Stimulated activated CD4-positive, alpha-beta T cell treated with anti-CD3 and anti-CD28 coated beads, Interleukin-4, amount 100 ng/mL, for 24 hours (primary cell): ENCODE data around the gene SURF2.
"Not testable (repeated sequence)": the region's sequence is repeated elsewhere in the genome, so short reads cannot be mapped to it uniquely, and the experiment has no call there.

Experiments used
- DNase-seq: peaks from one replicate; pipeline ENCODE4 v3.0.0-alpha.2; 2020

Gene SURF2

GRCh38 chr9:133379153-133380086 is 23.1 kb downstream of the SURF2 start:
- no peak for DNase-seq

- no peak for DNase-seq
Observed at GRCh38 chr9:133380734-133381133, 24.4 kb downstream of the SURF2 start.

- DNase-seq: no peak
Observed at GRCh38 chr9:133382507-133383141, 26.3 kb downstream of the SURF2 start.

GRCh38 chr9:133383438-133383837 is 27.1 kb downstream of the SURF2 start:
- DNase-seq: no peak

- DNase-seq: no peak
Observed at GRCh38 chr9:133384736-133385321, 28.5 kb downstream of the SURF2 start.

GRCh38 chr9:133385452-133385851 is 29.1 kb downstream of the SURF2 start:
- no peak for DNase-seq

GRCh38 chr9:133386338-133386737 is 30.0 kb downstream of the SURF2 start:
- no peak for DNase-seq

GRCh38 chr9:133387680-133388079 is 31.3 kb downstream of the SURF2 start:
- no peak for DNase-seq

- DNase-seq: no peak
Observed at GRCh38 chr9:133389025-133389557, 32.7 kb downstream of the SURF2 start.

- no peak for DNase-seq
Observed at GRCh38 chr9:133389562-133389961, 33.2 kb downstream of the SURF2 start.

GRCh38 chr9:133390713-133391112 is 34.4 kb downstream of the SURF2 start:
- DNase-seq: no peak

GRCh38 chr9:133391449-133391848 is 35.1 kb downstream of the SURF2 start:
- not testable (repeated sequence) for DNase-seq

GRCh38 chr9:133392308-133392707 is 36.0 kb downstream of the SURF2 start:
- DNase-seq: not testable (repeated sequence)

GRCh38 chr9:133393399-133393798 is 37.0 kb downstream of the SURF2 start:
- DNase-seq: no peak

GRCh38 chr9:133394687-133395271 is 38.4 kb downstream of the SURF2 start:
- DNase-seq: no peak

- no peak for DNase-seq
Observed at GRCh38 chr9:133396952-133397351, 40.6 kb downstream of the SURF2 start.

GRCh38 chr9:133397370-133397769 is 41.0 kb downstream of the SURF2 start:
- no peak for DNase-seq

- DNase-seq: no peak
Observed at GRCh38 chr9:133397895-133398294, 41.5 kb downstream of the SURF2 start.

GRCh38 chr9:133400292-133400691 is 43.9 kb downstream of the SURF2 start:
- no peak for DNase-seq

- no peak for DNase-seq
Observed at GRCh38 chr9:133401588-133401987, 45.2 kb downstream of the SURF2 start.

GRCh38 chr9:133402689-133403088 is 46.3 kb downstream of the SURF2 start:
- DNase-seq: no peak

GRCh38 chr9:133403766-133404453 is 47.6 kb downstream of the SURF2 start:
- DNase-seq: peak; percentile 66
